Stimulated activated CD8-positive, alpha-beta memory T cell treated with anti-CD3 and anti-CD28 coated beads, Interleukin-15, amount 100 ng/mL, for 24 hours (primary cell): ENCODE data around the gene NRG3.

Experiments used
- DNase-seq: peaks from one replicate; pipeline ENCODE4 v3.0.0-alpha.2; 2020; ENCODE audit warnings: low read depth

NRG3 gene

DNA sequence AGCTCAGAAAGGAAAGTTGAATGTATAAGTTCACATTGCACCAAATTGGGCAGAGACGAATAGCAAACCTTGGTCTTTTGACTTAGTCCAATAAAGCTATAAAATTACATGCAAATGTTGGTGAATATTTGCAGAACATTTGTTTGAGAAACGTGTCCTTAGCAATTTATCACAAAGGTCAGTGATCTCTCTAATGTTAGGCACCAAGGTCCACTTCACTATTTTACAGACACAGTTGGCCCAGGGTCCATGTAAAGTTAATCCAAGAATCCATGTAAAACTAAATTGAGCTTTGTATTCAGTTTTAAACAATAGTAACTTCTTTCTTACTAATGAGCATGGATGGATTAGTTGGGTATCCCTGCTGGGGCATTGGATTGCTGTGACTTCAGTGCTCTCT lies 617.7 kb downstream of the NRG3 start:
- no peak for DNase-seq

DNA sequence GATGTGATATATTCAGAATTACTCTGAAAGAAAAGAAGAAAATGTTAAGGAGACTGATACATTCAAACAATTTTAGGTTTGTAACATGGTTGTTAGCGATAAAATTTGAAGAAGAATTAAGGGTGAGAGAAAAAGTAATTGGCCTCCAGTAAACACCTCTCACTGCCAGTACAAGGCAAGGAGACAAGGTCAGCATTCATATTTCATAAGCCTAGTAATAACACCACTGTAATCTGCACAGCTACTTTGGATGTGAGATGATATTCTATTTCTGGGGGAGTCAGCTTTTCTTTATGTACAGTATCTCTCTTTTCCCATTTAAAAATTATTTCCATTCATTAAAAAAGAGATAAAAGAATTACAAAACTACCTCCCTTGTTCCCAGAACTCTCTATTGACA lies 621.1 kb downstream of the NRG3 start:
- DNase-seq: no peak

- DNase-seq: no peak
These were observed 622.4 kb downstream of the NRG3 start for GRCh38 chr10:82497439-82497838.

DNA sequence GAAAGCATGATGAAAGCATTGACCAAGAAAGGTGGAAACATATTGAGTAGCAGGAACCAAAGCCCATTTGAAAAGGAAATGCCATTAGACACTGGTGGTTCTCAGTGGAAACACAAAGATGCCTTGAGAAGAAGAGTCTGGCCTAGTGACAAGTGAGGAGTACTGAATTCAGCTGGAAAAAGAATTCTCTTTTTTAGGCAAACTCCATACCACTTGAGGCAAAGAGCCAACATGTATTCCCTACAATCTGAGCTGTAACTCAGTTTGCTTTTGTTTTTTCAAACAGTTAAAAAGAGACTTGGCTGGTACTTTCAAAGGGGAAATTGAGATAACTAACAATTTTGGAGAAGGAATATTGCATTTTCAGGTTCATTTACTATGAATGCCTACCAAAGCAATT lies 624.0 kb downstream of the NRG3 start:
- DNase-seq: no peak

DNA sequence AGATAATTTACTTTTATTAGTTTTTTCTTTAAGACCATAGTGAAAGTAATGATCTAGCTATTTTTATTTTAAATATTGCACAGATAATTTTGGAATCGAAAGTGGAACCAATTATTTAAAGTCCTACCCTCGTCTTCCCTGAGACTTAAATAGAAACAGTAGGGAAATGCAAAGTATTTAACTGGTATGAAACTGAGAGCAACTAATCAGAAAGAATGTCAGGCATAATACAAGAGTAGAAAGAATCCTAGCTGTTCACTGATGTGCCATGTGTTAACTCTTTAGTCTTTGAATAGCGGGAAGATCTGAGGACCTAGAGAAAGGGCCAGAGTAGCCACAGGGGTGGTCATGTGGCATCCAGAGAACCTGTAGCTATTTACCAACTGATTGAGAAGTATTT lies 630.0 kb downstream of the NRG3 start:
- no peak for DNase-seq

GRCh38 chr10:82506680-82507376 lies 631.8 kb downstream of the NRG3 start:
- DNase-seq: no peak

GRCh38 chr10:82515256-82515655 lies 640.3 kb downstream of the NRG3 start:
- no peak for DNase-seq

DNA sequence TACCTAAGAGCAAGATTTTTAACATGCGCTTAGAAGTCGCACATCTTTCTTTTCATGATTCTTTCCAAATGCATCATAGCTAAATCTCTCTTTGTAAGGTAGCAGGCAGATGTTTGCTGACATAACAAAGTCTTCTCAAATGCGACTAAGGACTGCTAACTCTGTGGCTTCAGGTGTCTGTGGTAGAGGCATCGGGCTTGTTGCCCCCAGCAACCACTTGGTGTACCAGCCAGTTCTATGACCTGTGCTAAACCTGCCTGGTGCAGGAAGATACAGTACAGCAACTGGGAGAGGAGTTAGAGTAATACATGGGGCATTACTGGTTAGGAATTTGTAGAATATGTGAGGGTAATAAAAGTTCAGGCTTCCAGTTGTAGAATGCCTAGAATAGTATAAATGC lies 654.1 kb downstream of the NRG3 start:
- no peak for DNase-seq

GRCh38 chr10:82535457-82535856 lies 660.5 kb downstream of the NRG3 start:
- DNase-seq: no peak

- no peak for DNase-seq
These were observed 661.7 kb downstream of the NRG3 start for GRCh38 chr10:82536668-82537067.

DNA sequence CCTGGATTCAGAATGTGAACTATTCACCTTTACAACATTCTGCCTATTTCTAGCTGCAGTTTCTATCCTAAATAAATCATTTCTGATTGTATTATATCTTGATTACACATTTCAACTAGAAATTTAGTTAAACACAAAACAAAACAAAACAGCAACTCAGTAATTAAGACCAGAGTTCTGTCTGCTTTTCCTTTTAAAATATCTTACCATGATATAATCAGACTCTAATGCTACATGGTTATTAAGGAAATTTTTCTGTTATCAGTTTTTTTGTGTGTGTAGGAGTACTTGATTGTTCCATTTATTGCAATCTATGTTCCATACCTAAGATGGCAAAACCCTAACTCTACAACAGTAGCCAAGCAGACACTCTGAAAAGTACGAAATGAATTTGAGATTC lies 663.3 kb downstream of the NRG3 start:
- DNase-seq: no peak

GRCh38 chr10:82543631-82544030 lies 668.6 kb downstream of the NRG3 start:
- no peak for DNase-seq

- no peak for DNase-seq
These were observed 669.4 kb downstream of the NRG3 start for GRCh38 chr10:82544377-82544776.

- DNase-seq: no peak
These were observed 676.5 kb downstream of the NRG3 start for GRCh38 chr10:82551506-82551905.

GRCh38 chr10:82552267-82552666 lies 677.3 kb downstream of the NRG3 start:
- no peak for DNase-seq

- DNase-seq: no peak
These were observed 679.4 kb downstream of the NRG3 start for GRCh38 chr10:82554381-82554780.

- DNase-seq: no peak
These were observed 683.1 kb downstream of the NRG3 start for GRCh38 chr10:82558014-82558607.

- DNase-seq: no peak
These were observed 689.6 kb downstream of the NRG3 start for GRCh38 chr10:82564353-82565196.

DNA sequence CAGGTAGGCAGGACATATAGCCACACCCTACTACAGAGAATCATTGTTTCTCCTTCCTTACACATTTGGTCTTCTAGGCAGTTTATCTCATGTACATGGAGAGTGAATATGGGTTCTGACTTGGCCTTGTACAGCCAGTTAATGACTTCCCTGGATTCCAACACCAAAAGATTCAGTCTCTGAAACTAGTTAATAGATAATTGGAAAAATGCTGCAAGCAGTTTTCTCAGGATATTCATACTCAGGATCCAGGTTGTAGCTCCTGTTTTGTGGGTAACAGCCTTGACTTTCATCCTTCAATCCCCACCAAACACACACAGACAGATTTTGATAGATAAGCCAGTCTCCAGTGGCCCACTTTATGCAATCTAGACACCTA lies 690.2 kb downstream of the NRG3 start:
- DNase-seq: no peak

GRCh38 chr10:82572744-82573143 lies 697.8 kb downstream of the NRG3 start:
- no peak for DNase-seq

GRCh38 chr10:82574081-82574480 lies 699.1 kb downstream of the NRG3 start:
- DNase-seq: no peak

DNA sequence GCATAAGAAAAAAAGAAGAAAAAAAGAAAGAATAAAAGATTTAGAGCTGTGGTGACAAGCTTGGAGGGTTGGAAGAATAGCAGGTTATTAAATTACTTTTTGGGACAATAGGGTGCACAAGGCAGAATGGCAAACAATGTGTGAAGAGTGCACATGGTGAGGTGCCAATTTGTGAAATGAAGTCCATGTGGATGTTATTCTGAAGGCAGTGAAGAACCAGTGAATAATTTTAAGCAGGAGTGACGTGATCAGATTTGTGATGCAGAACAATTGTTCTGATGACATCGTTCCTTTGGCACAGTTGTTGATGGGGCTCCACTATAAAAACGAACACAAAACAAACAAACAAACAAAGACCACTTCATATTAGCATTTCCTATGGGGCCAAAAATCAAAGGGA lies 700.3 kb downstream of the NRG3 start:
- DNase-seq: no peak

DNA sequence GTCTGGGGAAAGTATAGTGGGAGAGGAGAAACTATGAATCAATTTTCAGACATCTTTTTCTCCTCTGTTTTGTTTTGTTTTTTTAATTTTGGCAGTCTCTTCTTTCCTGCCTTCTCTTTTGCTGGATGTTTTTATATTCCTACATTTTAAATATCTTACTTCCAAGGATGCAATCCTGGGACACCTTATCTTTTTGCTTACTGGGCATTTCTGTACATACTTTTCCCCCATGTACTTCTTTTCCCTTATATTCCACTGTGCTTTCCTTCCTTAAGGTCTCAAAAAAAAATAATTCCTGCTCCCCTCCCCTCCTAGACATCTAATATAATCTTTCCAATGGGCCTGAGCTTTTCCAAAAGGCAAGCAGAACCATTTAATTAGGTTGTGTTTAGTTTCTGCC lies 701.1 kb downstream of the NRG3 start:
- no peak for DNase-seq
